Type B pancreatic cell (in vitro differentiated cells): ENCODE data around the gene RUSF1. TPM values are rescaled to one million over a fixed set of nuclear protein-coding genes. Genes with fewer than 3 reads are reported as not detected.
"Not testable (repeated sequence)": the region's sequence is repeated elsewhere in the genome, so short reads cannot be mapped to it uniquely, and the experiment has no call there.

Experiments used
- DNase-seq: peaks from one replicate; pipeline ENCODE4 v3.0.0; 2021; ENCODE audit warnings: mixed read lengths; ENCODE audit not compliant: unreplicated experiment; ENCODE audit errors: extremely low spot score
- H3K27ac Mint-ChIP-seq: 2 replicates; pipeline ENCODE4 v1.8.0; 2021; ENCODE audit warnings: mild to moderate bottlenecking, mixed read lengths
- H3K27me3 Mint-ChIP-seq: 2 replicates; pipeline ENCODE4 v1.8.0; 2021; ENCODE audit warnings: mixed read lengths
- H3K36me3 Mint-ChIP-seq: 2 replicates; pipeline ENCODE4 v1.8.0; 2021; ENCODE audit warnings: mixed read lengths
- H3K4me1 Mint-ChIP-seq: one replicate; pipeline ENCODE4 v1.8.0; 2021; ENCODE audit warnings: mixed read lengths; ENCODE audit not compliant: unreplicated experiment
- H3K4me3 Mint-ChIP-seq: 2 replicates; pipeline ENCODE4 v1.8.0; 2021; ENCODE audit warnings: mild to moderate bottlenecking, mixed read lengths
- H3K9me3 Mint-ChIP-seq: 2 replicates; pipeline ENCODE4 v1.8.0; 2021; ENCODE audit warnings: mixed read lengths
- CTCF ChIP-seq: fragments of 200-600 bp; sonication (generic); conservative IDR thresholded peaks from 2 replicates; pipeline ENCODE4 v1.5.0; 2021; ENCODE audit warnings: antibody characterized with exemption, mild to moderate bottlenecking
- long read RNA-seq: library from polyadenylated mRNA; unstranded; transcript quantifications from one replicate; pipeline ENCODE4 v2.0.0, GENCODE V29; 2020
- total RNA-seq: library from RNA; stranded (reverse); gene quantifications from 2 replicates; pipeline ENCODE4 v1.2.1, GENCODE V29; 2021; ENCODE audit warnings: low replicate concordance

RUSF1 gene
- 74.2 and 78.2 TPM in 2 replicates for total RNA-seq
- long read RNA-seq, partial matches to known transcripts = 2 of 6 reads
- long read RNA-seq, other reads (novel, unspliced or antisense) = 3 of 6 reads

GRCh38 chr16:31507929-31508705 lies at the start of gene RUSF1:
RUSF1 (minus strand) TSS chr16:31508391; CDS start chr16:31508373, 18 bp downstream.
- Mint-ChIP-seq H3K4me1 (peaks cover 16% of the 10 kb centered on the region), H3K27ac (peak within 1 kb of the TSS; percentile 93), H3K36me3 (peaks cover 8% of the 10 kb centered on the region), H3K4me3 (peak within 1 kb of the TSS; percentile 90), H3K27me3 (peaks cover 2% of the 10 kb centered on the region), H3K9me3 (peaks cover 6% of the 10 kb centered on the region)
- DNase-seq = peak; percentile 91
- TF ChIP-seq CTCF = no peak

GRCh38 chr16:31542763-31543162 lies 34.6 kb upstream of the RUSF1 start:
- no peak overlapping the region for H3K27ac Mint-ChIP-seq
- DNase-seq = no peak
- peaks cover 28% of the 10 kb centered on the region for H3K27me3 Mint-ChIP-seq
- no peak for TF ChIP-seq CTCF
- H3K9me3 Mint-ChIP-seq = peaks cover 7% of the 10 kb centered on the region
- H3K36me3 Mint-ChIP-seq = no peaks in the 10 kb centered on the region
- no peak overlapping the region for H3K4me3 Mint-ChIP-seq
- no peaks in the 10 kb centered on the region for H3K4me1 Mint-ChIP-seq

GRCh38 chr16:31539762-31540161 lies 31.6 kb upstream of the RUSF1 start:
- DNase-seq, H3K4me1 Mint-ChIP-seq, H3K27ac Mint-ChIP-seq, H3K36me3 Mint-ChIP-seq, H3K9me3 Mint-ChIP-seq, H3K4me3 Mint-ChIP-seq: not testable (repeated sequence)
- peaks cover 33% of the 10 kb centered on the region for H3K27me3 Mint-ChIP-seq

- not testable (repeated sequence) for H3K36me3 Mint-ChIP-seq, H3K4me3 Mint-ChIP-seq, H3K27ac Mint-ChIP-seq, H3K9me3 Mint-ChIP-seq, DNase-seq, H3K4me1 Mint-ChIP-seq
- peaks cover 37% of the 10 kb centered on the region for H3K27me3 Mint-ChIP-seq
Observed at GRCh38 chr16:31538243-31538598, 30.0 kb upstream of the RUSF1 start.

GRCh38 chr16:31537362-31538242 lies 29.4 kb upstream of the RUSF1 start:
- Mint-ChIP-seq H3K27me3 (peaks cover 37% of the 10 kb centered on the region), H3K9me3 (peaks cover 7% of the 10 kb centered on the region), H3K36me3 (no peaks in the 10 kb centered on the region), H3K4me1 (no peaks in the 10 kb centered on the region), H3K4me3 (peak overlapping the region; percentile 78), H3K27ac (no peak overlapping the region)
- no peak for TF ChIP-seq CTCF
- DNase-seq = no peak

- no peak for TF ChIP-seq CTCF
- Mint-ChIP-seq H3K27ac (no peak overlapping the region), H3K4me1 (no peaks in the 10 kb centered on the region), H3K36me3 (no peaks in the 10 kb centered on the region), H3K4me3 (no peak overlapping the region), H3K9me3 (peaks cover 7% of the 10 kb centered on the region), H3K27me3 (peaks cover 34% of the 10 kb centered on the region)
- DNase-seq = no peak
Observed at GRCh38 chr16:31536804-31537361, 28.7 kb upstream of the RUSF1 start.
